ENCODE results near the gene PLXND1. TPM values are rescaled to one million over a fixed set of nuclear protein-coding genes. Genes with fewer than 3 reads are reported as not detected.

PLXND1 gene
- total RNA-seq, 1 experiment from 2014 or later = 26.3 TPM

DNA sequence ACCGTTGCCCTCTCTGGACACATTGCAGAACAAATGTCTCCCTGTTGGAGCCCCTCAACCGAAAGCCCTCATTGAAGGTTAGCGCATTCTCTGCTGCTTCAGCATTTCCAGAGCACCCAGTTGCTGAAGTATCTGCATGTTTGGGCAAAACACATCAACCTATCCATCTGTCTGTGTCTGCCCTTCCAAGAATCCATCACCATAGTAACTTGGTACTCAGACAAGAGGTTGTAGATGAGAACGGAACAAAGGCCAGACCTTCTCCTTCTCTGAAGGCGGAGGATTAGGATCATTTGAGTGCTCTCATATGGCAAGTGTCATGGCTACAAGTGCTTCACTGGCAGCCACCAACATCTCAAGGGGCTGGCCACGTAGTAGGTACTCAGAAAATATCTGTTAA, 101.1 kb downstream of the PLXND1 start:
- H3K4me3 Mint-ChIP-seq (ENCODE audit: unreplicated experiment) = no peak overlapping the region
- ChIA-PET CTCF (no interaction called here), POLR2A (no interaction called here)
- no peak for DNase-seq
- intact Hi-C loops (cut with micrococcal nuclease; ENCODE audit: unreplicated experiment) = no loop called here
- peaks cover 6% of the 10 kb centered on the region for H3K4me1 Mint-ChIP-seq (ENCODE audit: low read depth, unreplicated experiment)
- no peaks in the 10 kb centered on the region for H3K9me3 ChIP-seq
- H3K27ac Mint-ChIP-seq (ENCODE audit: unreplicated experiment) = no peak overlapping the region
- no peaks in the 10 kb centered on the region for H3K36me3 Mint-ChIP-seq (ENCODE audit: insufficient read depth, unreplicated experiment)
- no peaks in the 10 kb centered on the region for H3K27me3 ChIP-seq (replicated peaks; ENCODE audit: control insufficient read depth, insufficient read depth, low read length)
- no peak overlapping the region for H3K4me3 ChIP-seq (ENCODE audit: low read depth, low read length)
- BruUV-seq (replicated peaks) = no TSS peak
- H3K4me1 ChIP-seq = peaks cover 11% of the 10 kb centered on the region
- no peaks in the 10 kb centered on the region for H3K9me3 Mint-ChIP-seq (ENCODE audit: unreplicated experiment)
- H3K27me3 Mint-ChIP-seq (ENCODE audit: insufficient read depth, unreplicated experiment) = no peaks in the 10 kb centered on the region
- TF ChIP-seq CTCF (IDR thresholded peaks at IDR 0.05; ENCODE audit: insufficient read depth in 1 of 2, low read depth in 1 of 2, low read length in 1 of 2, severe bottlenecking in 1 of 2, unreplicated experiment in 1 of 2) = no peak
- H3K36me3 ChIP-seq (ENCODE audit: control insufficient read depth, insufficient read depth, low read length) = no peaks in the 10 kb centered on the region; the same call in 1 of the 2 replicates

Other genes with a start within 250 kb of the PLXND1 start
- 0.14 and 0.49 TPM in 2 replicates for gene EFCAB12, start 178.0 kb downstream of the PLXND1 start, total RNA-seq (2022)
- gene MBD4, start 166.7 kb downstream of the PLXND1 start, total RNA-seq (2022) = 33.5 and 39.8 TPM in 2 replicates
- 21.9 and 30.0 TPM in 2 replicates for gene IFT122, start 166.5 kb downstream of the PLXND1 start, total RNA-seq (2022)
- gene RHO, start 78.0 kb downstream of the PLXND1 start, total RNA-seq (2022) = not detected in 2 replicates
- not detected in 2 replicates for gene H1-8, start 63.5 kb downstream of the PLXND1 start, total RNA-seq (2022)

Measured in Caco-2 (cell line).